GM18519 (cell line): Measurements from ENCODE around the gene AKR1B1.

Experiments used
- ATAC-seq: cut with Tn5 transposase; IDR thresholded peaks from one replicate; pipeline ENCODE4 v1.9.1; 2021; ENCODE audit warnings: mild to moderate bottlenecking, moderate library complexity; ENCODE audit not compliant: unreplicated experiment, low FRiP score

The AKR1B1 gene

DNA sequence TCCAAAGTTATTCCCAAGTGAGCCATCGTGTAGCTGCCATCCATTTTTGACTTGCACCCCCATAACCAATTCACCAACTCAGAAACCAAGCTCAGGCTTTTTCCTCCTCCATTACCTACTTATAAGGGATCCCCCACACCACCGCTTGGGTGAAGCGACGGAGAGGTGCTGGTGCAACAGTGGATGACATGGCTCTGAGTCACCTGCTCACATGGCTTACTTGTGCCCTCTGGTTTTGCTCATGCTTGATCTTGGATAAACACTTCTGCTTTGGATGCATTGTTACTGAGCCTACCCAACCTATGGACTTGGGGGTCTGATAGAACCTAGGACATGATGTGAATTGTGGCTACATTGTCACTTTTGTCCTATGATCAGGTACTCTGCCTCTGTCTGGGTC lies 12.0 kb upstream of the AKR1B1 start:
- ATAC-seq, result no peak

GRCh38 chr7:134469622-134470021 lies 10.7 kb upstream of the AKR1B1 start:
- ATAC-seq, result no peak

DNA sequence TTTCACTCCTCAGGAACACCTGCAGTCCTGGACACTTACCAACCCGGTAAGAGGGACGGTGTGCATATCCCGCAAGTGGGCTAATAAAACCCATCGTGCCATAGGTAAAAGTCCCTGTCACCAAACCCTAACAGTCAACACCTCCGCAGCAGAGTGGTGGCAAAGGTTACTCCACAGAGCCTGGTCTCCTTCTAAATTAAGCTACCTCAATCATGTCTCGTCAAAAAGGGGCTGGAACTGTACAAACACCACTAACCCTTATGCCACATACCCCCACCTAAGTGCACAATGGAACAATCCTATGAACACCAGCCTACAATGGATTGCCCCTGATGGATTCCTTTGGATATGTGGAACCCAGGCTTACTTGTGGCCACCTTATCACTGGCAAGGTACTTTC lies 9.6 kb upstream of the AKR1B1 start:
- ATAC-seq, result no peak

GRCh38 chr7:134468054-134468453 lies 9.2 kb upstream of the AKR1B1 start:
- ATAC-seq, result no peak

DNA sequence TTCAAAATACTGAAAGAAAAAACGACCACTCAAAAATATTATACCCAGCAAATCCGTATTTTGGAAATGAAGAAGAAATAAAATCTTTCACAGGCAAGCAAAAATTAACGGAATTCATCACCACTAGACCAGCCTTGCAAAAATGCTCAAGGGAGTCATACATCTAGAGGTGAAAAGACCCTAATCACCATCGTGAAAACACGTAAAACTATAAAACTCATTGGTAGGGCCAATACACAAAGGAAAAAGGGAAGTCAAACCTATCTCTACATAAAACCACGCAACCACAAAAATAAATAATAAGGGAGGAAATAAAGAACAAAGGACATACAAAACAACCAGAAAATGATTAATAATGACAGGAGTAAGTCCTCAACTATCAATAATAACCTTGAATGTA lies 6.6 kb upstream of the AKR1B1 start:
- ATAC-seq, result no peak

- ATAC-seq, result no peak
Measured at GRCh38 chr7:134464496-134464895, 5.6 kb upstream of the AKR1B1 start.

DNA sequence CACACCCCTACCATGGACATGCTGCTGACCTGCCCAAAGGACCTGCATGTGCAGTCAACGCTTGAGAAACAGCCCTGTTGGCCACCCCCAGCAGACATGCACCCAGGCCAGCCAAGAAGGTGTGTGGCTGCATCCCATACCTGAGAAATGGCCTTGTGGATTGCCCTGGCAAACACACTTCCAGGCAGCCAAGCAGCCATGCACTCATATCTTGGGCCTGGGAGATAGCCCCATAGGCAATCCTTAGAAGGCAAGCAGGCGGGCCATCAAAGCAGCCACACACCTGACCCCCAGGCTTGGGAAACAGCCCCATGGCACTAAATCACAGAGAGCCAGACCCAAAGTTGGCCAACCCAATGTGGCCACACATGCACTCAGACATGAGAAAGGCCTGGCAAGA lies 4.9 kb upstream of the AKR1B1 start:
- ATAC-seq, result no peak

- ATAC-seq, result no peak
Measured at GRCh38 chr7:134462337-134462925, 3.5 kb upstream of the AKR1B1 start.

- no peak for ATAC-seq
Measured at GRCh38 chr7:134461916-134462315, 3.0 kb upstream of the AKR1B1 start.

DNA sequence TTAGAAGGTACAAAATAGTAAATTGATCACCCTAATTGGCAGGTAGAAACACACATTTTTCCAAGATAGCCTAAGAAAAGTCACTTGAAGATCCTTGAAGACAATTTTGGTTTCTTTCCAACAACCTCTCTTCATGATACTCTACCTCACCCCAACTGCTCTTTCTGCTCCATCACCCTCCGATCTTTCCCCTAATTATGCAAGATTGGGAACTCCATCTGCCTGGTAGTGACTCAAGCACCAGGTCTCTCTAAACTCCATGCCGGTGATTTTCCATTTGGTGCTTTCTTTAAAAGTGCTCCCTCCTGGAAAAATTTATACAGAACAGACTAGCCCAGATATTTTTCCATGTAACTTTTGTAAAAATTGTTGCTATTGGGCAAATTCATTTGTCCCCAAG lies 1.1 kb upstream of the AKR1B1 start:
- ATAC-seq, result no peak

GRCh38 chr7:134458341-134458805 lies 527 bp downstream of the AKR1B1 start:
- peak; percentile 25 for ATAC-seq

- ATAC-seq, result no peak
Measured at GRCh38 chr7:134457210-134457609, 1.7 kb downstream of the AKR1B1 start.

DNA sequence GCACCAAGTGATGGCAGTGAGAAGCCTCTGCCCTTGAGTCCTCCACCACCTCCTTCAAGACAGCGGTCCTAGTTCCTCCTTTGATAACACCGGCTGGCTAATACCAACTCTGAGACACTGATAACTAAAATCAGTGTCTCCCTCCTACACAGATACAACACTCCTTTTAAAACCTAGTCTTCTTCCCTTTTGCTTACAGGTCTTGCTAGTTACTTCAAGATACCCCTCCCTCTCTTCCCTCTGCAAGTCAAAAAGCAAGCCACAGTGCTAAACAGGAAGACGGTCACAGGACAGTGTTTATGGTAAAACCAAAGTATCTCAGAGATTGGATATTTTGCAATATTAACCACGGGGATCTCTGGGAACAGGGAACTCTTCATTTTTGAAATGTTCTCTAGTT lies 4.6 kb downstream of the AKR1B1 start:
- ATAC-seq, result no peak

DNA sequence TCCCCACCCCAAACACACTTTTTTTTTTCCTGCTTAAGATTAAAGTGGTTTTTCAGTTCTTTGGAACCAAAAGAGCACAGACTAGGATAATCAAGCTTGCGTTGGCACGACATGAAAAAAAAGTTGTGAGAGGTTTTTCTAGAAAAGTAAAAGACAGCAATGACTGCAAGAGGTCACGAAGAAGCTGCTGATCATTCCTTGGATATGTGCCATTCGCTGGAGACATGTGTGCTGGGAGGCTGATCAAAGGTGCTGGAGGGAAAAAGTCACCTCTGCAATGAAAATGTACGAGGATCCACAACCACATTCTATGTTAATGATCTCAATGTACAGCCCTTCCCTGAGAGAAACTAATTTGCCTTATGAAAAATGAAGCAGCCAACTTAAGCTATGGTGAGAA lies 5.4 kb downstream of the AKR1B1 start:
- no peak for ATAC-seq

- no peak for ATAC-seq
Measured at GRCh38 chr7:134452991-134453473, 5.9 kb downstream of the AKR1B1 start.

GRCh38 chr7:134452419-134452838 lies 6.5 kb downstream of the AKR1B1 start:
- no peak for ATAC-seq

DNA sequence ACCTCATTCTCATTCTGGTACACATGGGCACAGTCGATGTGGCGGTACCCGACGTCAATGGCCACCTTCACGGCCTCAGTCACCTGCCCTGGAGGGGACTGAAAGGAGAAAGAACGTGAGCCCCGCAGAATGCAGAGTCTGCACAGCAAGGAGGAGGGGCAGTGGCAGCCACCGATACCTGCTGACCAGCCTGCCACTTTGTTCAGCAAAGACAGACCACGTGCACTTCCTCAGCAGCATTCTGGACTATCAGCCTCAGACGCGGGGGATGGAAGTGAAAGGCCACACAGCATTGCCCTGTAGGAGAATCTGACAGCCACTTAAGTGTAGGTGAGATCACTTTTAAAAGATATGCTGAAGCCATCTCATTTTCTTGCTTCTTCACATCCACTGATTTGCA lies 7.2 kb downstream of the AKR1B1 start:
- no peak for ATAC-seq

GRCh38 chr7:134450294-134451000 lies 8.5 kb downstream of the AKR1B1 start:
- ATAC-seq, result no peak

DNA sequence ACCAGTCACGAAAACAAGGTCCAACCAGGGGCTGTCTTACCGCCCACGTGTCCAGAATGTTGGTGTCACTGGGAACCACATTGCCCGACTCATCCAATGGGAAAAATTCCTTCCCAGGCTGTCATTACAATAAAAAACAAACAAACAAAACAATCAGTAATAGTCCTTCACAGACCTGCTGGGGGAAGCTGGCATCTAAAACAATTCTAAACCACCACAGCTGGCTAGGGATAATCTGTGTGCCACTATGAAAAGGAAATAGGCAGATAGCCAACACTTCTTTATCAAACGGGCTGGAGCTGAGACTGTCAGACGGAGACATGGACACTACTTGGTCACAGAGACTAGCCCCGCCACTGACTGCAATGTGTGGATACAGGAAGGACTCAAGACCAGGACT lies 9.2 kb downstream of the AKR1B1 start:
- ATAC-seq, result no peak

DNA sequence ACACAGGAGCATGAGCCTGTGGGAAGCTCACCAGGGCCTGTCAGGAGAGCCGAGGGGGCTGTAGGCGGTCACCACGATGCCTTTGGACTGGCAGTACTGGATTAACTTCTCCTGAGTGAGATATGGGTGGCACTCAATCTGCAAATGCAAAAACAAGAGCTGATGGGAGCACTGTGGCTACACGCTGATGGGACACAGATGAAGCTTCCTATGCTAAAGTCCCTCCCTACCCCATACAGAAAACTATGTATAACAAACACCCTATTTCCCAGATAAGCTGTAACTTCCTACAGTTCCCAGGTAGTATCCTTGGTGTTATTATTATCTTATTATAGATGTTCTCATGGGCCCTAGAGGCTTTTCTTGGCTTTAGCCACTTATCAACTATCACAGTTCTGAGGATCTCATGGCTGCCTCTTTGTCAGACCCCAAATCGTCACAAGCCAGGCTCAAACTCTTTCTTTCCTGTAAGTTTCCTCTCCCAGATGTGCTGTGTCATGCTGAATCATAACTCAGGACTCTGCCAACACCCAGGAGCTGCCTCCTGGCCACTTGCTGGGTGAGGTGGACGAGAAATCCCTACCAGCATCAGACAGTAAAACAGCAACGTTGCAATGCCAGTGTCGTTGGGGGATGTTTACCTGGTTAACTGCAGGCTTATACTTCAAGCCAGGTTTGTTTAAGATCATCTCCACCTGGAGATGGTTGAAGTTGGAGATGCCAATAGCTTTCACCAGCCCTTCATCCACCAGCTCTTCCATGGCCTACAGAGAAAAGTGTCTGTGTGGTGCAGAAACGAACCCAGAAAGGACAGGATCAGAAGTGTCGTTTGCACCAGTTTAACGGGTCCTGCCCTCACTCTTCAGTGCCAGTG lies 10.3 kb downstream of the AKR1B1 start:
- ATAC-seq, result no peak

- no peak for ATAC-seq
Measured at GRCh38 chr7:134447383-134447782, 11.5 kb downstream of the AKR1B1 start.
